GM12872 (cell line): ENCODE data around the gene STOX2.

ENCODE experiments used
- CTCF ChIP-seq: IDR thresholded peaks from 3 replicates; pipeline ENCODE4 v1.5.1; 2011; ENCODE audit warnings: low read depth, mild to moderate bottlenecking, low read length, moderate library complexity; ENCODE audit not compliant: insufficient read depth

STOX2 gene

GRCh38 chr4:183905081-183905592 lies at the start of gene STOX2:
STOX2 (plus strand) TSS chr4:183905307; CDS start chr4:183906791, 1,484 bp downstream.
- no peak for TF ChIP-seq CTCF

- TF ChIP-seq CTCF: no peak
These were observed 49.5 kb upstream of the STOX2 start for GRCh38 chr4:183855323-183856190.

- no peak for TF ChIP-seq CTCF
These were observed 48.1 kb upstream of the STOX2 start for GRCh38 chr4:183857040-183857439.

- TF ChIP-seq CTCF: no peak
These were observed 47.0 kb upstream of the STOX2 start for GRCh38 chr4:183858011-183858615.

GRCh38 chr4:183860119-183860518 lies 45.0 kb upstream of the STOX2 start:
- no peak for TF ChIP-seq CTCF

GRCh38 chr4:183860731-183861130 lies 44.4 kb upstream of the STOX2 start:
- no peak for TF ChIP-seq CTCF

GRCh38 chr4:183861426-183861825 lies 43.7 kb upstream of the STOX2 start:
- no peak for TF ChIP-seq CTCF
